ENCODE data around the gene INPP5F.

INPP5F gene

GRCh38 chr10:119834188-119834587 lies 108.3 kb downstream of the INPP5F start:
- DNase-seq (ENCODE audit: low spot score) = peak; percentile 14
- no peak for TF ChIP-seq CTCF (IDR thresholded peaks at IDR 0.05; ENCODE audit: borderline replicate concordance, control extremely low read depth, extremely low read depth, insufficient read depth, missing control alignments)
- in situ Hi-C loops (cut with MboI; ENCODE audit: low sequenced_read_pairs, unreplicated experiment) = no loop called here

- in situ Hi-C loops (cut with MboI; ENCODE audit: low sequenced_read_pairs, unreplicated experiment) = no loop called here
Measured at GRCh38 chr10:119845656-119846055, 119.8 kb downstream of the INPP5F start.

GRCh38 chr10:119849031-119849789 lies 123.4 kb downstream of the INPP5F start:
- no peak for DNase-seq (ENCODE audit: low spot score)
- no peak for TF ChIP-seq CTCF (IDR thresholded peaks at IDR 0.05; ENCODE audit: borderline replicate concordance, control extremely low read depth, extremely low read depth, insufficient read depth, missing control alignments)
- in situ Hi-C loops (cut with MboI; ENCODE audit: low sequenced_read_pairs, unreplicated experiment) = no loop called here

More at GRCh38 chr10:119845656-119846055, 119.8 kb downstream of the INPP5F start:
- TF ChIP-seq CTCF (IDR thresholded peaks at IDR 0.05; ENCODE audit: borderline replicate concordance, control extremely low read depth, extremely low read depth, insufficient read depth, missing control alignments) = no peak
- no peak for DNase-seq (ENCODE audit: low spot score)

GRCh38 chr10:119849944-119850343 lies 124.1 kb downstream of the INPP5F start:
- no peak for TF ChIP-seq CTCF (IDR thresholded peaks at IDR 0.05; ENCODE audit: borderline replicate concordance, control extremely low read depth, extremely low read depth, insufficient read depth, missing control alignments)
- in situ Hi-C loops (cut with MboI; ENCODE audit: low sequenced_read_pairs, unreplicated experiment) = loop anchor here (10.0 kb wide), 1 partner anchor 165 kb away; no protein-coding TSS in a partner anchor
- no peak for DNase-seq (ENCODE audit: low spot score)

GRCh38 chr10:119852277-119852676 lies 126.4 kb downstream of the INPP5F start:
- no peak for TF ChIP-seq CTCF (IDR thresholded peaks at IDR 0.05; ENCODE audit: borderline replicate concordance, control extremely low read depth, extremely low read depth, insufficient read depth, missing control alignments)
- DNase-seq (ENCODE audit: low spot score) = no peak
- in situ Hi-C loops (cut with MboI; ENCODE audit: low sequenced_read_pairs, unreplicated experiment) = loop anchor here (10.0 kb wide), 1 partner anchor 167 kb away; no protein-coding TSS in a partner anchor

- DNase-seq (ENCODE audit: low spot score) = no peak
- in situ Hi-C loops (cut with MboI; ENCODE audit: low sequenced_read_pairs, unreplicated experiment) = loop anchor here (10.0 kb wide), 1 partner anchor 168 kb away; no protein-coding TSS in a partner anchor
- TF ChIP-seq CTCF (IDR thresholded peaks at IDR 0.05; ENCODE audit: borderline replicate concordance, control extremely low read depth, extremely low read depth, insufficient read depth, missing control alignments) = no peak
Measured at GRCh38 chr10:119852822-119853221, 127.0 kb downstream of the INPP5F start.
